ENCODE data around the gene TRMT11.
"Not testable (repeated sequence)": the region's sequence is repeated elsewhere in the genome, so short reads cannot be mapped to it uniquely, and the experiment has no call there.

Gene TRMT11

GRCh38 chr6:125986301-125987025, at the start of gene TRMT11:
Gene TRMT11 (plus strand): TSS chr6:125986540. CDS start chr6:125986551, 11 bp downstream.
- peak; percentile 81 for DNase-seq

- DNase-seq: no peak
These were observed 47.3 kb upstream of the TRMT11 start for GRCh38 chr6:125939026-125939425.

- no peak for DNase-seq
These were observed 46.5 kb upstream of the TRMT11 start for GRCh38 chr6:125939791-125940190.

- DNase-seq: no peak
These were observed 45.9 kb upstream of the TRMT11 start for GRCh38 chr6:125940247-125941041.

- no peak for DNase-seq
These were observed 43.4 kb upstream of the TRMT11 start for GRCh38 chr6:125942672-125943527.

GRCh38 chr6:125943528-125944433, 42.6 kb upstream of the TRMT11 start:
- no peak for DNase-seq

- DNase-seq: no peak
These were observed 41.9 kb upstream of the TRMT11 start for GRCh38 chr6:125944434-125944816.

- no peak for DNase-seq
These were observed 41.4 kb upstream of the TRMT11 start for GRCh38 chr6:125944896-125945295.

- DNase-seq: no peak
These were observed 40.8 kb upstream of the TRMT11 start for GRCh38 chr6:125945378-125946141.

- no peak for DNase-seq
These were observed 38.7 kb upstream of the TRMT11 start for GRCh38 chr6:125947615-125948014.

- no peak for DNase-seq
These were observed 37.9 kb upstream of the TRMT11 start for GRCh38 chr6:125948455-125948854.

- no peak for DNase-seq
These were observed 37.3 kb upstream of the TRMT11 start for GRCh38 chr6:125949069-125949468.

GRCh38 chr6:125950293-125950692, 36.0 kb upstream of the TRMT11 start:
- no peak for DNase-seq

- DNase-seq: not testable (repeated sequence)
These were observed 35.6 kb upstream of the TRMT11 start for GRCh38 chr6:125950716-125951115.

- no peak for DNase-seq
These were observed 35.0 kb upstream of the TRMT11 start for GRCh38 chr6:125951323-125951722.

GRCh38 chr6:125952764-125953501, 33.4 kb upstream of the TRMT11 start:
- DNase-seq: no peak

- DNase-seq: no peak
These were observed 32.9 kb upstream of the TRMT11 start for GRCh38 chr6:125953502-125953875.

GRCh38 chr6:125954735-125955339, 31.5 kb upstream of the TRMT11 start:
- DNase-seq: no peak

GRCh38 chr6:125955973-125956372, 30.4 kb upstream of the TRMT11 start:
- no peak for DNase-seq
